GM10266 (cell line): ENCODE results near the gene CTXND2.
"Not testable (repeated sequence)": the region's sequence is repeated elsewhere in the genome, so short reads cannot be mapped to it uniquely, and the experiment has no call there.

Experiments used
- DNase-seq: peaks from one replicate; pipeline ENCODE4 v3.0.0; 2012; ENCODE audit errors: extremely low spot score
- CTCF ChIP-seq: IDR thresholded peaks from 2 replicates; pipeline ENCODE4 v1.5.1; 2012; ENCODE audit warnings: mild to moderate bottlenecking, low read depth; ENCODE audit not compliant: control insufficient read depth, insufficient read depth; ENCODE audit errors: missing control alignments

CTXND2 gene

GRCh38 chr1:150863724-150864123, 23.2 kb upstream of the CTXND2 start:
- no peak for TF ChIP-seq CTCF
- DNase-seq = no peak

GRCh38 chr1:150864200-150864599, 22.7 kb upstream of the CTXND2 start:
- not testable (repeated sequence) for DNase-seq

GRCh38 chr1:150869683-150870082, 17.3 kb upstream of the CTXND2 start:
- DNase-seq = no peak
- no peak for TF ChIP-seq CTCF

- DNase-seq = no peak
- TF ChIP-seq CTCF = no peak
Measured at GRCh38 chr1:150872572-150872971, 14.4 kb upstream of the CTXND2 start.

GRCh38 chr1:150873521-150873920, 13.4 kb upstream of the CTXND2 start:
- no peak for DNase-seq
- no peak for TF ChIP-seq CTCF

- TF ChIP-seq CTCF = no peak
- DNase-seq = no peak
Measured at GRCh38 chr1:150874455-150875196, 12.3 kb upstream of the CTXND2 start.

- no peak for DNase-seq
- no peak for TF ChIP-seq CTCF
Measured at GRCh38 chr1:150875197-150876118, 11.5 kb upstream of the CTXND2 start.
